GM18526 (cell line): ENCODE data around the gene MAGED1.

ENCODE experiments used
- POLR2A ChIP-seq: IDR thresholded peaks from 3 replicates; pipeline ENCODE4 v1.6.1; 2011; ENCODE audit not compliant: insufficient read length; ENCODE audit errors: extremely low read depth

MAGED1 gene, protein sequence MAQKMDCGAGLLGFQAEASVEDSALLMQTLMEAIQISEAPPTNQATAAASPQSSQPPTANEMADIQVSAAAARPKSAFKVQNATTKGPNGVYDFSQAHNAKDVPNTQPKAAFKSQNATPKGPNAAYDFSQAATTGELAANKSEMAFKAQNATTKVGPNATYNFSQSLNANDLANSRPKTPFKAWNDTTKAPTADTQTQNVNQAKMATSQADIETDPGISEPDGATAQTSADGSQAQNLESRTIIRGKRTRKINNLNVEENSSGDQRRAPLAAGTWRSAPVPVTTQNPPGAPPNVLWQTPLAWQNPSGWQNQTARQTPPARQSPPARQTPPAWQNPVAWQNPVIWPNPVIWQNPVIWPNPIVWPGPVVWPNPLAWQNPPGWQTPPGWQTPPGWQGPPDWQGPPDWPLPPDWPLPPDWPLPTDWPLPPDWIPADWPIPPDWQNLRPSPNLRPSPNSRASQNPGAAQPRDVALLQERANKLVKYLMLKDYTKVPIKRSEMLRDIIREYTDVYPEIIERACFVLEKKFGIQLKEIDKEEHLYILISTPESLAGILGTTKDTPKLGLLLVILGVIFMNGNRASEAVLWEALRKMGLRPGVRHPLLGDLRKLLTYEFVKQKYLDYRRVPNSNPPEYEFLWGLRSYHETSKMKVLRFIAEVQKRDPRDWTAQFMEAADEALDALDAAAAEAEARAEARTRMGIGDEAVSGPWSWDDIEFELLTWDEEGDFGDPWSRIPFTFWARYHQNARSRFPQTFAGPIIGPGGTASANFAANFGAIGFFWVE

DNA sequence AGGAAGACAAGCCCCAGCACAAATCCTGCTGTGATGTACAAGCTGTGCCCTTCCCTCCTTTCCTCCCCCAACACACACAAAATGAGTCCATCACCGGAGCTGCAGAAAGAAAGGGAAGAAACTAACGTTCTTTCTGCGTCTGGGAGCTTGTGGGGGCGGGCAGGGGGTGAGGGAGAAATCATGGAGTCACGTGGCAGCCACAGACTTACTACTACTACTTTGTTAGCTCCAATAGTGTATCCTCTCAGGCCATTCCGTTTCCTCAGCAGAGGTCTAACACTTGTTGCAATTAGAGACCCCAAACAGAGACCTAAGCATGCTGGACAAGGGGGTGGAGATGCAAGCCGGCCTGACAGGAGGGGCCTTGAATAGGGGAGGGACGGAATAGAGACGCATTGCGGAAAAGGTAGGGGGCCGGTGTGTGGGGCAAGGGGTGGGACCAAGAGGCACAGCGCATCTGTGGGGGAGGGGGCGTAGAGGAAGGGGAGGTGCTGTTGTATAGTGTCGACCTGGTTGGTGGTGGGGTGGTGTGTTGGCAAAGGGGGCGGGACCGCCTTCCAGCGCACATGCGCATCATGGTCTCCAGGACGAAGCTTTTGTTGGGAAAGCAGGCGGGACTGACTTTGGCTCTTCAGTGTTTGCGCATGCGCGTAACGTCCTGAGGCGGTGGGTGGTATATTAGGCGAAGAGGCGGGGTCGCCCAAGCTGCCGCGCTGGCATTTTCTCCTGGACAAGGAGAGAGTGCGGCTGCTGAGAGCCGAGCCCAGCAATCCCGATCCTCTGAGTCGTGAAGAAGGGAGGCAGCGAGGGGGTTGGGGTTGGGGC is at the start of gene MAGED1:
Gene MAGED1 (plus strand): TSS at position 703 of the 825 bp plus-strand sequence. CDS start 682 bp downstream, outside the sequence.
- TF ChIP-seq POLR2A: peak; percentile 75

DNA sequence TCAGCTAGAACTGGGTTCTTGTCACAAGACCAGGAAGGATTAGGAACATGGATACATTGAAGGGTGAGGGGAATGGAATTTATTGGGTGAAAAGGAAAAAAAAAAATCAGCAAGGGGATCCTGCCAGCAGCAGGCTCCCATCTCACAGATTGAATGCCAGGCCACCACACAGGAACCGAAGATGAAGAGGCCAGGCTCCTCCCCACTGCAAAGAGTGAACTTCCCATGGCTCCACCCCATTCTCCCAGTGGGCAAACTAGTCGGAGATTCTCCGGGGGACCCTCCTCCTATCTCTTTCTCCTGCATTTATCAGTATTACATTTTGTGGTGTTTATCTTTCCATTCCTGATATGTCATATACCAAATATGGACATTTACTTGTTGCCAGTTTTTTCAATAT is 46.0 kb upstream of the MAGED1 start:
- TF ChIP-seq POLR2A: no peak

DNA sequence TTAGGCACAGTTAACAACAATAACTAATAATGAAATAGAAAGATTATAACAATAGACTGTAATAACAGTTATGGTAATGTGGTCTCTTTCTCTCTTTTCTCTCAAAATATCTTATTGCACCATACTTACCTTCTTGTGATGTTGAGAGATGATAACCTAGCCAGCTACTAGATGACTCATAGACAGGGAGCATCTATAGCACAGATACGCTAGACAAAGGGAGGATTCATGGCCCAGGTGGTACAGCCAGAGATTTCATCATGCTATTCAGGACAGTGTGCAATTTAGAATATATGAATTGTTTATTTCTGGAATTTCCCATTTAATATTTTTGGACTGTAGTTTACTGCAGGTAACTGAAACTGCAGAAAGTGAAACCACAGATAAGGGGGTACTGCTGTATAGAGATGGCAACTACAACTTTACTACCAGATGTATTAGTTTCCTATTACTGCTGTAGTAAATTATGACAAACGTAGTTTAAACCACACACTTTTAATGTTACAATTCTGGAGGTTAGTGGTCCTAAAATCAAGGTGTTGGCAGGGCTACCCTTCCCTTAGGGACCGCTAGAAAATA is 41.8 kb upstream of the MAGED1 start:
- no peak for TF ChIP-seq POLR2A

DNA sequence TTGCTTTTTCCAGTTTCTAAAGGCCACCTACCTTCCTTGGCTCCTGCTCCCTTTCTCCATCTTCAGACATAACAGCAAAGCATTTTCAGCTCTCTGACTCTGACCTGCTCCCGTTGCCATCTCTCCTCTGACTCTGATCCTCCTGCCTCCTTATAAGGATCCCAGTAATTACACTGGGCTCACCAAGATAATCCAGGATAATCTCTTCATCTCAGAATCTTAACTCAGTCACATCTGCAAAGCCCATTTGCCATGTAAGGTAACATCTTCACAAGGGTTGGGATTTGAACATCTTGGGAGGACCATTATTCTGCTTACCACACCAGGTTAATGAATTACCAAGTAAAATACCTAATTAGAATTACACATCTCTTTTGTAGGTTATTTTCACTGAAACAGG is 41.3 kb upstream of the MAGED1 start:
- TF ChIP-seq POLR2A: no peak

DNA sequence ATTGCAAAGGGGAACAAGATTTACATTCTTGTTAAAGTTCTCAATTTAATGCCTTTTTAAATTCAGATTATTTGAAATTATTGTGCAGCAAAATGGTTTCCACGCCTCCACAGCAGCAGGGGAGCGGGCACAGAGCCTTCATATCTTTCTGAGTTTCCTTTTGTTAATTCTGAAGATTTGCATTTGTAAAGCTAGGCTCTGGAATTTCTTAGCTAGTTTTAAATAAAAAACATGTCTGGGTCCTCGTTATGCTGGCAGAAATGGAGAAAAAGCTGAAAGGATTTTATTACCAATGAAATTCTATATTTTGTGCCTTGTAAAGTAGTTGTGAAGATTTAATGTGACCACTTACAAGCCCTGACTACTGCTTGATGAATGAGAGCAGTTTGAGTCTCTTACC is 40.8 kb upstream of the MAGED1 start:
- TF ChIP-seq POLR2A: no peak

DNA sequence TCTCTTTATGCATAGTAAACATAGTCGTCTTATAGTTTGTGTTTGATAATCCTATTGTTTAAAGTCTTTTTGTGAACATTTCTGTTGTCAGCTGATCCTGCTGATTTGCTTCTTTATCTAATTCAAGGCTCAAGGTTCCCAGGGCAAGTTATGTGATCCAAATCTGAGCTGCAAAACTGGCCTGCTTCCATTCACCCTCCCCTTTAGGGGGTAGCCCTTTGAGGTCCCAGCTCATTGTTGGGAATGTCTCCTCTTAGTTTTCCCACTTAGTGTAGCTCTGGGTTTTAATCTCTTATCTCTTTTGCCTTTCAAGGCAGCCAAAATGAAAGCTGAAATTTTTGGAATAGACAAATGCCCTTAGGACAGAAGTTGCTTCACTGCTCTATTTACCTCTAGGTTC is 40.2 kb upstream of the MAGED1 start:
- no peak for TF ChIP-seq POLR2A

DNA sequence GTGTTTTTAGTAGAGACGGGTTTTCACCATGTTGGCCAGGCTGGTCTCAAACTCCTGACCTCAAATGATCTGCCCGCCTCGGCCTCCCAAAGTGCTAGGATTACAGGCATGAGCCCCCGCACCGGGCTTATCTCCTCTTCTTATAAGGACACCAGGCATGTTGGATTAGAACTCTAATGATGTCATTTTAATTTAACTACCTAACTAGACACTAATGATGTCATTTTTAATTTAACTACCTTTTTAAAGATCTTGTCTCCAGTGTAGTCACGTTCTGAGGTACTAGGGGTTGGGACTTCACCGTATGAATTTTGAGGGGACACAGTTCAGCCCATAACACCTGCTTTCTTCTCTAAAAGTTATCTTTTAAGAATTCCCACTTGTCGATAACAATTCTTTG is 37.7 kb upstream of the MAGED1 start:
- no peak for TF ChIP-seq POLR2A

DNA sequence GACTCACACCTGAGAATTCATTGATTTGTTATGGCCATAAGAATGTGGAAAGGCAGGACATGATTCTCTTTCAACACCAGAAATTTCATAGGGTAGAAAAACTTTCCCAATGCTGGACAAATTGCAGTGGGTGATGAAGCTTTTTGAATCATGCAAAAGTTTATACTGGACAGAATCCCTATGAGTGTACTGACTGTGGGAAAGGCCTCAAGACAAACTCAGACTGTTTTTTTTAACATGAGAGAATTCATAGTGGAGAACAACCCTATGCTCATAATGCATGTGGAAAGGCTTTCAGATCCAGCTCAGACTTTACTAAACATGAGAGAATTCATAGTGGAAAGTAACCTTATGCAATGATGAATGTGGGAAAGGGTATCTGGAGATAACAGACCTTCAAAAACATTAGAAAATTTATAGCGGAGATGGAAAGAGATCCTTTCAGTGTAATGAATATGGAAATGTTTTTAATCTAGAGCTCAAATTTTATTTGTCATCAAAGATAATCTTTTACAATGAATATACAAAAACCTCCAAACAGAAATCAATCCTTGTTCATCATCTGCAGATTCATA is 36.2 kb upstream of the MAGED1 start:
- TF ChIP-seq POLR2A: no peak

DNA sequence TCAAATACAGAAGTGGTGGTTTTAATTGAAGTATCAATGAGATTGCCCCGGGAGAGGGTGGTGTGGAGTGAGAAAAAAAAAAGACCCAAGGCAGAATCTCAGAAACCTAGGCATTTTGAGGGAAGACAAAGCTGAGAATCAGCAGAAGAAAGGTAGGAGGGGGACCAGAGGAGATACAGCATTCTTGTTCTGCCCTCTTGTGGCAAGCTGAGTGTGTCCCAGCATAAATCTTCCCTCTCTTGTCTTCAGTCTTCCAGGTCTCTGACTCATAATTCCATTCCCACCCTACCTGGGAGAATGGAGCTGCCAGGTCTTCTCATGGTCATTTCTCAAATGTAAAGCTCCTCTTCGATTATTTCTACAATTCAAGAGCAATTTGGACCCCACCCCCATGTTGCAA is 32.7 kb upstream of the MAGED1 start:
- no peak for TF ChIP-seq POLR2A

DNA sequence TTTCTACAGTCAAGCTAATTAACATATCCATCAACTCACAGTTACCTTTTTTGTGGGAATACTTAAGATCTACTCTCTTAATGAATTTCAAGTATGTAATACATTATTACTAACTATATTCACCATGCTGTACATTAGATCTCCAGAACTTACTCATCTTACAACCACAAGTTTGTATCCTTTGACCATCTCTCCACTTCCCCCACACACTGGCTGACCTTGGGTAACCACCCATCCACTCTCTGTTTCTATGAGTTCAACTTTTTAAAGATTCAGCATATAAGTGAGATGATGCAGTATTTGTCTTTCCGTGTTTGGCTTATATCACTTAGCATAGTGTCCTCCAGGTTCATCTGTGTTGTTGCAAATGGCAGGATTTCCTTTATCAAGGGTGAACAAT is 30.5 kb upstream of the MAGED1 start:
- TF ChIP-seq POLR2A: no peak

DNA sequence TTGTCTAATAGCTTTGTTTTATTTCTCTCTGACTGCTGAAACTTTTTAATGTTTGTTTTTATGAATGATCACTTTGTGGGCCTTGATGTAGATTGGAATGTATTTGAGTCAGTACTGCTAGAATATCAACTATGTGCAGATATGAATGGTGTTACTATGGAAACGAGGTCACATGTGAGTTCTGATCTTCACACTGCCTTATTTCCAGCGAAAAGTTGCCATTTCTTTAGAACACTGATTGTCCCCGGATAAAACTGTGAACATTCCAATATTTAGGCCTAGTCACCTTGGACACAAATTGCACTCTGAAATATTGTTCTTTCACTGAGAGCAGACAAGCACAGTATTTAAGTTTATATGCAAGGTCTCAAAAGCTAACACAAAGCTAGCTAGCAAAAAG is 27.2 kb upstream of the MAGED1 start:
- TF ChIP-seq POLR2A: no peak

DNA sequence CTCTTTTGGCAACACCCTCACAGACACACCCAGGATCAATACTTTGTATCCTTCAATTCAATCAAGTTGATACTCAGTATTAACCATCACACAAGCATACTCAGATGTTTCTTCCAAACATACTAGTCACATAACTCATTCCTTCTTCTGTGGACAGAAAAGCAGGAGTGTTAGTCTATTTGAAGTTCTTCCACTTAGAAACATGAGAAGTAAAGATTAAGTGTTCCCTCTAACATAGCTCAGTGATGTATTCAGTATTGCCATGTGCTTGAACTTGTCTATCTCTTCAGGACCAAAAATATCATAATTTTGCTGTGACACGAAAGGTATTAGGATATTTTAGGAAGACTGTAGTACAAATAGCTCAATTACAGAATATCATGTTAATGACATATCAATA is 25.8 kb upstream of the MAGED1 start:
- no peak for TF ChIP-seq POLR2A

DNA sequence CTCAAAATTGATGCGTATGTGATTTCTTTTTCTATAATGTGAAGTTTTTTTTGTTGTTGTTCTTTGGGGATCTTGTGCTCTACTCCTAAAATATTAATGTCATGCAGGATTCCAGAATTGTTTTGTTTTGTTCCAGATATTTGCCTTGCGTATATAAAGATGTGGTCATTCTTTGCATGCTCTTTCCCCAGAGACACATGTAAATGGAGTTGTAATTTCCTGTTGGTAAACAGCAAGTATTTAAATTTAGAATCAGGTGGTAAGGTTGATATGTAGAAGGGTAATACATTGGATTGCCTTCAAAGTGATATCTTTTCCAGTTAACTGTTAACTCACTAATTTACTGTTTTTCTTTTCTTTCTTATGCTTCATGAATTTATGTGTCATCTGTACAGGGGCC is 23.1 kb upstream of the MAGED1 start:
- TF ChIP-seq POLR2A: no peak

DNA sequence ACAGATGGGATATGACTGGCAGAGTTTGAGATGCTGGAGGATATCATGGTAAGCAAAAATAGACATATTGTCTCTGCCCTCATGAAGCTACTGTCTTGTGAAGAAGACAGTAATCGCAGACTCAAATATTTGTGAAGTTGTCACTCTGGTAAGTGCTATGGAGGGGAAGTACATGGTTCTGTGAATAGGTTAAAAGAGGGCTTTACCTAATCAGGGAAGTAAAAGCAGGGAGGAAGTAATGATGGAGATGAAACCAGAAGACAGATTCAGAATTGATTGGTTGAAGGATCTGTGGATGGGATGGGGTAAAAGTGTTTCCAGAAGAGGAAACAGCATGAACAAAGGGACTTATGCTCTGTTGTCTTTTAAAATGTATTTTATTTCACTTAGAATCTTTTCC is 19.3 kb upstream of the MAGED1 start:
- no peak for TF ChIP-seq POLR2A

DNA sequence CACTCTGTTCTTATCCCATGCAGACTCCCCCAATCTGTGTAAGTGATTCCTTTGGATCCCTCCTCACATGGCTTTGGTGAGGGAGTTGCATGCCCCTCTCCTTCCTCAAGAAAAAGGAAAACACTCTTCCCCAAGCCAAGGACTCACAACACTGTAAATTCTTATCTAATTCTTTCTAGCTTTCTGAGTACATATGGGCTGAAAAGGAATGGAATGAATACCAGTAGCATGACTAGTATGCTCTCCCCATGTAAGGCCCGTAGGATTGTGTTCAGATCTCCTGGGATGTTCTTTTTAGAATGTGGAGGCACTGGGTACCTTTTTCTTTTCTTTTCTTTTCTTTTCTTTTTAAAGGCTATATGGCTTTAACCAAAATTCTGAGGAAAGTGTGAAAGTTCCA is 17.0 kb upstream of the MAGED1 start:
- TF ChIP-seq POLR2A: no peak

DNA sequence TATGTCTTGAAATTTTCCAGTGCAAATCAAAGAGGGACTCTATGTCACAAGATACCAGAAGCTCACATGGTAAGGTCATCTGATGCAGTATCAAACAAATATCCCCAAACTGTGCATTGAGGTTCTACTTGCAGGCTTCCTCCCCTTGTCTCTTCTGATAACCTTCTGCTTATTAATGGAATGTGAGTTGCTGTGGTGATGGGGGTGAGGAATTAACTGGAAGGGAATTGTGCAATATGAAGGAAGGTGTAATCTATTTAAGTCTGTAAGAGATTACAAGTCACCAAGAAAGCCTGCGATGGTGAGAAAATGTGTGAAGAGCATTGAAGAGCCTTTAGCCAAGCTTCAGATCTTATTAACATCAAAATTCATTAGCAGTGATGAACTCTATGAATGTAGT is 15.4 kb upstream of the MAGED1 start:
- TF ChIP-seq POLR2A: no peak

DNA sequence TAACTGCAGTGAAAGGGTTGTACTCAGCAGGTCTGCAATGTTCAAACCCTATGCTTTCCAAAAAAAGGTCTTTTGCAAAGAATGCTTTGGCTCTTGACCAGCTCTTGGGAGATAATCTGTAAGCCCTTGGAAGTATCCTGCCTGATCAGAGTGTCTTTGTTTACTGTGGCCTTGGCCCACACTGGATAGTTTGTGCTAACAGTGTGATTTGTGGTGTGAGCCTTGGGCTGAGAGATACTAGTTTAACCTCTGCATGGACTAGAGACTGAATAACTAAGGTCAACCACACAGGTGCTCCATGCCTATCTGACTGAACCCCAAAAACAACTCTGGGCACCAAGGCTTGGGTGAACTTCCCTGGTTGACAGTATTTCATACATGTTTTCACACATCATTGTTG is 3.6 kb upstream of the MAGED1 start:
- no peak for TF ChIP-seq POLR2A
